Sigmoid colon (tissue), 7 donors: ENCODE results near the gene HADH. TPM values are rescaled to one million over a fixed set of nuclear protein-coding genes. Genes with fewer than 3 reads are reported as not detected.

ENCODE experiments used
- DNase-seq: peaks from one replicate; pipeline ENCODE4 v3.0.0-alpha.2; 2019
- H3K27ac ChIP-seq, 4 donors: fragments of 200-600 bp; sonication (generic); one replicate each; pipeline ENCODE4 v1.5.1; 2016 to 2019; ENCODE audit warnings: mild to moderate bottlenecking in 1 of 4
- H3K27me3 ChIP-seq, 3 donors: fragments of 200-600 bp; sonication (generic); one replicate each; pipeline ENCODE4 v1.5.1; 2019; ENCODE audit warnings: mild to moderate bottlenecking in 1 of 3
- H3K36me3 ChIP-seq, 4 donors: fragments of 200-600 bp; sonication (generic); one replicate each; pipeline ENCODE4 v1.5.1; 2016 to 2019
- H3K4me1 ChIP-seq, 4 donors: fragments of 200-600 bp; sonication (generic); one replicate each; pipeline ENCODE4 v1.5.1; 2017 to 2019
- H3K4me3 ChIP-seq, 4 donors: fragments of 200-600 bp; sonication (generic); one replicate each; pipeline ENCODE4 v1.5.1; 2017 to 2019; ENCODE audit warnings: mild to moderate bottlenecking in 2 of 4, moderate library complexity in 1 of 4
- H3K9me3 ChIP-seq, 4 donors: fragments of 200-600 bp in 3 of 4; sonication (generic) in 3 of 4; one replicate each; pipeline versions ENCODE4 v1.5.1 to v1.6.1; 2013 to 2019
- EP300 ChIP-seq, 4 donors: sonication (generic); formaldehyde crosslinking; IDR thresholded peaks; one replicate each; pipeline ENCODE4 v1.6.1; 2017; ENCODE audit warnings: antibody characterized with exemption in 4 of 4
- POLR2A ChIP-seq, 2 donors: fragments of 450-650 bp; IDR thresholded peaks; one replicate each; pipeline ENCODE4 v1.6.1; 2016; ENCODE audit warnings: antibody characterized with exemption in 2 of 2, mild to moderate bottlenecking in 2 of 2, moderate library complexity in 2 of 2
- POLR2AphosphoS5 ChIP-seq, 4 donors: sonication (generic); formaldehyde crosslinking; IDR thresholded peaks; one replicate each; pipeline ENCODE4 v1.6.1; 2017; ENCODE audit warnings: antibody characterized with exemption in 4 of 4
- WGBS, 2 donors: extraction: QIAGEN DNeasy Blood & Tissue Kit; methylation state at CpG; one replicate each; pipeline ENCODE4 v1.1.7; 2013; 5-methylcytosine and 5-hydroxymethylcytosine counted together
- intact Hi-C: fragments of 100-400 bp; cut with DNase I; formaldehyde crosslinking; loops from one replicate; pipeline ENCODE4 v1.15.1; 2023
- polyA plus RNA-seq, 3 donors: library from polyadenylated mRNA; stranded (reverse); fragments of 200-250 nt; gene quantifications; one replicate each; pipeline ENCODE4 v1.2.3, GENCODE V29; 2013
- total RNA-seq, 4 donors: library from RNA; depleted of rRNA; stranded (reverse); fragments of >200 nt; gene quantifications; one replicate each; pipeline ENCODE4 v1.1.0, GENCODE V29; 2016
- TF ChIP-seq, protein P1 (sequence below), 4 experiments: fragments of 450-650 bp in 3 of 4; fragments of 200-600 bp in 1 of 4; IDR thresholded peaks; one replicate each; pipeline ENCODE4 v1.5.1; 2016 to 2019; ENCODE audit warnings: antibody characterized with exemption in 4 of 4, mild to moderate bottlenecking in 3 of 4, moderate library complexity in 2 of 4
- donor health status: healthy with polysubstance abuse.
- donor health status: Bipolar disorder and iron deficiency.
- donor health status: healthy.

The HADH gene
- total and polyA plus RNA-seq, 7 donors = 46.6 to 229 (median 99.6) TPM

GRCh38 chr4:108060164-108060563 lies 70.5 kb downstream of the HADH start:
- H3K27ac ChIP-seq = no peak overlapping the region
- TF ChIP-seq, protein P1, sequence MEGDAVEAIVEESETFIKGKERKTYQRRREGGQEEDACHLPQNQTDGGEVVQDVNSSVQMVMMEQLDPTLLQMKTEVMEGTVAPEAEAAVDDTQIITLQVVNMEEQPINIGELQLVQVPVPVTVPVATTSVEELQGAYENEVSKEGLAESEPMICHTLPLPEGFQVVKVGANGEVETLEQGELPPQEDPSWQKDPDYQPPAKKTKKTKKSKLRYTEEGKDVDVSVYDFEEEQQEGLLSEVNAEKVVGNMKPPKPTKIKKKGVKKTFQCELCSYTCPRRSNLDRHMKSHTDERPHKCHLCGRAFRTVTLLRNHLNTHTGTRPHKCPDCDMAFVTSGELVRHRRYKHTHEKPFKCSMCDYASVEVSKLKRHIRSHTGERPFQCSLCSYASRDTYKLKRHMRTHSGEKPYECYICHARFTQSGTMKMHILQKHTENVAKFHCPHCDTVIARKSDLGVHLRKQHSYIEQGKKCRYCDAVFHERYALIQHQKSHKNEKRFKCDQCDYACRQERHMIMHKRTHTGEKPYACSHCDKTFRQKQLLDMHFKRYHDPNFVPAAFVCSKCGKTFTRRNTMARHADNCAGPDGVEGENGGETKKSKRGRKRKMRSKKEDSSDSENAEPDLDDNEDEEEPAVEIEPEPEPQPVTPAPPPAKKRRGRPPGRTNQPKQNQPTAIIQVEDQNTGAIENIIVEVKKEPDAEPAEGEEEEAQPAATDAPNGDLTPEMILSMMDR (IDR thresholded peaks at IDR 0.05) = no peak
- TF ChIP-seq POLR2AphosphoS5 (IDR thresholded peaks at IDR 0.05) (no peak), POLR2A (IDR thresholded peaks at IDR 0.05) (no peak), EP300 (IDR thresholded peaks at IDR 0.05) (no peak)
- no peaks in the 10 kb centered on the region for H3K4me1 ChIP-seq
- WGBS, 2 donors = 55 to 66% methylated on average over 5 of the region's 5 CpGs
- no peaks in the 10 kb centered on the region for H3K9me3 ChIP-seq
- no peak for DNase-seq
- intact Hi-C loops = no loop called here
- no peak overlapping the region for H3K4me3 ChIP-seq
- H3K27me3 ChIP-seq = peaks cover 0 to 7% (median 0%) of the 10 kb centered on the region in 3 donors
- H3K36me3 ChIP-seq = no peaks in the 10 kb centered on the region

DNA sequence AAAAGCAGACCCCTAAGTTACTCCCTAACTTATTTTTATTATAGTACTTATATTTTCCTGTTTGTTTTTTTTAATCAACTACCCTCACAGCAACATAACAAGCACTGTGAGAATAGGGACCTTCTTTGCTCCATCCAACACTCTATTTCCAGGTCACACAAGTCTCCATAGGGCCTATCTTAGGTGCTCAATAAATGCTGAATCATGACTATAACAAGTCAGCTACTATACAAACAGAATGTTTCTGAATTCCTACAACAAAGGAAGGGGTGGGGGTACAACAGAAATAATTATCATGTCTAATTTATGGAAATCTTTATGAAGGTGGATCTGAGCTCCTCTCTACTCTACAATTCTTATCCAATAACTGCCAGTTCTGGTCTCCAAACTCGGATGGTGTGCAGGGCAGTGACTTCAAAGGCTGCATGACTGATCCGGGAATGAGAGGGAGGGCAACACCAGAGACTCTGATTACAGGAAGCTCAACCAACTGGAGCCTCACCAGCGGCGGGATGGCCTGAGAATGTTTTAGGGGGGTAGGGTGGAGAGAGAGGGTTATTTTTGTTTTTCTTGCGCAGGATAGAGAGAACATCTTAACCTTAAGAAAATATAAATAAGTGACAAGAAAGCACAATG lies 71.1 kb downstream of the HADH start:
- Histone ChIP-seq H3K27me3 (peaks cover 0 to 7% (median 0%) of the 10 kb centered on the region in 3 donors), H3K27ac (no peak overlapping the region), H3K9me3 (no peaks in the 10 kb centered on the region), H3K4me1 (no peaks in the 10 kb centered on the region), H3K4me3 (no peak overlapping the region), H3K36me3 (no peaks in the 10 kb centered on the region)
- WGBS, 2 donors = 69 to 83% methylated on average over 5 of the region's 5 CpGs
- TF ChIP-seq POLR2A (IDR thresholded peaks at IDR 0.05) (no peak), POLR2AphosphoS5 (IDR thresholded peaks at IDR 0.05) (no peak), EP300 (IDR thresholded peaks at IDR 0.05) (no peak)
- TF ChIP-seq, protein P1 (IDR thresholded peaks at IDR 0.05) = no peak
- no peak for DNase-seq
- intact Hi-C loops = no loop called here

- H3K27ac ChIP-seq = no peak overlapping the region
- H3K9me3 ChIP-seq = no peaks in the 10 kb centered on the region
- intact Hi-C loops = no loop called here
- H3K4me3 ChIP-seq = no peak overlapping the region
- H3K4me1 ChIP-seq = peaks cover 0 to 5% (median 0%) of the 10 kb centered on the region in 4 donors
- no peaks in the 10 kb centered on the region for H3K36me3 ChIP-seq
- H3K27me3 ChIP-seq = peaks cover 0 to 4% (median 0%) of the 10 kb centered on the region in 3 donors
- DNase-seq = no peak
- no peak for TF ChIP-seq POLR2AphosphoS5 (IDR thresholded peaks at IDR 0.05)
- no peak for TF ChIP-seq POLR2A (IDR thresholded peaks at IDR 0.05)
- TF ChIP-seq, protein P1 (IDR thresholded peaks at IDR 0.05) = no peak
- no peak for TF ChIP-seq EP300 (IDR thresholded peaks at IDR 0.05)
Measured at GRCh38 chr4:108068442-108068841, 78.8 kb downstream of the HADH start.

- no peak for TF ChIP-seq POLR2AphosphoS5 (IDR thresholded peaks at IDR 0.05)
- TF ChIP-seq EP300 (IDR thresholded peaks at IDR 0.05) = no peak
- TF ChIP-seq, protein P1 (IDR thresholded peaks at IDR 0.05) = no peak
- no peak for TF ChIP-seq POLR2A (IDR thresholded peaks at IDR 0.05)
- no peaks in the 10 kb centered on the region for H3K9me3 ChIP-seq
- intact Hi-C loops = no loop called here
- H3K4me3 ChIP-seq = no peak overlapping the region
- 69 to 90% methylated on average over 1 of the region's 1 CpG for WGBS, 2 donors
- no peak for DNase-seq
- peaks cover 0 to 4% (median 0%) of the 10 kb centered on the region in 3 donors for H3K27me3 ChIP-seq
- no peak overlapping the region for H3K27ac ChIP-seq
- H3K36me3 ChIP-seq = no peaks in the 10 kb centered on the region
- peaks cover 0 to 5% (median 0%) of the 10 kb centered on the region in 4 donors for H3K4me1 ChIP-seq
Measured at GRCh38 chr4:108070775-108071174, 81.1 kb downstream of the HADH start.

GRCh38 chr4:108072300-108072699 lies 82.6 kb downstream of the HADH start:
- no peak overlapping the region for H3K4me3 ChIP-seq
- H3K27me3 ChIP-seq = peaks cover 0 to 4% (median 0%) of the 10 kb centered on the region in 3 donors
- TF ChIP-seq POLR2AphosphoS5 (IDR thresholded peaks at IDR 0.05) = no peak
- peaks cover 0 to 5% (median 0%) of the 10 kb centered on the region in 4 donors for H3K4me1 ChIP-seq
- no peak overlapping the region for H3K27ac ChIP-seq
- intact Hi-C loops = no loop called here
- H3K36me3 ChIP-seq = no peaks in the 10 kb centered on the region
- 19 to 36% methylated on average over 4 of the region's 4 CpGs for WGBS, 2 donors
- DNase-seq = no peak
- no peaks in the 10 kb centered on the region for H3K9me3 ChIP-seq
